Astrocyte (in vitro differentiated cells and primary cell): ENCODE data around the gene COA1.
"Not testable (repeated sequence)": the region's sequence is repeated elsewhere in the genome, so short reads cannot be mapped to it uniquely, and the experiment has no call there.

Experiments
- EZH2 ChIP-seq: IDR thresholded peaks from 2 replicates; pipeline ENCODE4 v1.6.1; 2012; ENCODE audit warnings: mild to moderate bottlenecking, low read length, inconsistent platforms; ENCODE audit not compliant: insufficient read depth
- TF ChIP-seq, protein P1 (sequence below): IDR thresholded peaks from 2 replicates; pipeline ENCODE4 v1.5.1; 2011; ENCODE audit warnings: low read depth, mild to moderate bottlenecking, inconsistent platforms, low read length, moderate library complexity; ENCODE audit not compliant: insufficient read depth

DNA sequence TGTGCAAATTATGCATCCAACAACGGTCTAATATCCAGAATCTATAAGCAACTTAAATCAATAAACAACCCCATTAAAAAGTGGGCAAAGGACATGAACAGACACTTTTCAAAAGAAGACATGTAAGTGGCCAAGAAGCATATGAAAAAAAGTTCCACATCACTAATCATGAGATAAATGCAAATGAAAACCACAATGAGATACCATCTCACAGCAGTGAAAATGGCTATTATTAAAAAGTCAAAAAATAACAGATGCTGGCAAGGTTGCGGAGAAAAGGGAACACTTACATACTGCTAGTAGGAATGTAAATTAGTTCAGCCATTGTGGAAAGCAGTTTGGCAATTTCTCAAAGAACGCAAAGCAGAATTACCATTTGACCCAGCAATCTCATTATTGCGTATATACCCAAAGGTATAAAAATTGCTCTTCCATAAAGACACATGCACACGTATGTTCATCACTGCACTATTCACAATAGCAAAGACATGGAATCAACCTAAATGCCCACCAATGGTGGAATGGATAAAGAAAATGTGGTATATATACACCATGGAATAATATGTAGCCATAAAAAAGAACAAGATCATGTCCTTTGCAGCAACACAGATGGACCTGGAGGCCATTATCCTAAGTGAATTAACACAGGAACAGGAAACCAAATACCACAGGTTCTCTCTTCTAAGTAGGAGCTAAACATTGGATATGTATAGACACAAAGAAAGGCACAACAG is 55.9 kb downstream of the COA1 start:
- TF ChIP-seq, protein P1, sequence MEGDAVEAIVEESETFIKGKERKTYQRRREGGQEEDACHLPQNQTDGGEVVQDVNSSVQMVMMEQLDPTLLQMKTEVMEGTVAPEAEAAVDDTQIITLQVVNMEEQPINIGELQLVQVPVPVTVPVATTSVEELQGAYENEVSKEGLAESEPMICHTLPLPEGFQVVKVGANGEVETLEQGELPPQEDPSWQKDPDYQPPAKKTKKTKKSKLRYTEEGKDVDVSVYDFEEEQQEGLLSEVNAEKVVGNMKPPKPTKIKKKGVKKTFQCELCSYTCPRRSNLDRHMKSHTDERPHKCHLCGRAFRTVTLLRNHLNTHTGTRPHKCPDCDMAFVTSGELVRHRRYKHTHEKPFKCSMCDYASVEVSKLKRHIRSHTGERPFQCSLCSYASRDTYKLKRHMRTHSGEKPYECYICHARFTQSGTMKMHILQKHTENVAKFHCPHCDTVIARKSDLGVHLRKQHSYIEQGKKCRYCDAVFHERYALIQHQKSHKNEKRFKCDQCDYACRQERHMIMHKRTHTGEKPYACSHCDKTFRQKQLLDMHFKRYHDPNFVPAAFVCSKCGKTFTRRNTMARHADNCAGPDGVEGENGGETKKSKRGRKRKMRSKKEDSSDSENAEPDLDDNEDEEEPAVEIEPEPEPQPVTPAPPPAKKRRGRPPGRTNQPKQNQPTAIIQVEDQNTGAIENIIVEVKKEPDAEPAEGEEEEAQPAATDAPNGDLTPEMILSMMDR = not testable (repeated sequence)
- not testable (repeated sequence) for TF ChIP-seq EZH2
